Prostate gland (tissue), 2 donors: ENCODE results near the gene FOXP1.

Source experiments
- CTCF ChIP-seq, 4 experiments: fragments of 200-600 bp in 2 of 4; fragments of 450-650 bp in 2 of 4; sonication (generic) in 2 of 4; IDR thresholded peaks; 1 replicate in 3 of 4; 2 replicates in 1 of 4; pipeline ENCODE4 v1.5.1; 2016 to 2019; ENCODE audit warnings: antibody characterized with exemption in 4 of 4, mild to moderate bottlenecking in 2 of 4, moderate library complexity in 2 of 4
- POLR2AphosphoS5 ChIP-seq: sonication (generic); formaldehyde crosslinking; IDR thresholded peaks from one replicate; pipeline ENCODE4 v1.6.1; 2017; ENCODE audit warnings: antibody characterized with exemption

GRCh38 chr3:71211083-71211482 lies 372.4 kb downstream of the FOXP1 start:
- no peak for TF ChIP-seq CTCF (IDR thresholded peaks at IDR 0.05)
- no peak for TF ChIP-seq POLR2AphosphoS5
